ENCODE measurements around the gene OSBPL2.

DNA sequence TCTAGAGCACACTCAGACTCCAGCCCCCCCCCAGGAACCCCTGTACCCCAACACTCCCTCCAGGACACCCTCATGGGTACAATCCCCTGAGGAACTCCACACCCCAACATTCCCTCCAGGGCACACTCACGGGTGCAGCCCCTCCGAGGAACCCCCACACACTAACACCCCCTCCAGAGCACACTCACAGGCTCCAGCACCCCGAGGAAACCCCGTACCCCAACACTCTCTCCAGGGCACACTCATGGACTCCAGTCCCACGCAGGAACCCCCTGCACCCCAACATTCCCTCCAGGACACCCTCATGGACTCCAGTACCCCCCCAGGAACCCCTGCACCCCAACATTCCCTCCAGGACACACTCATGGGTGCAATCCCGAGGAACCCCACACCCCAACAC, 97.2 kb downstream of the OSBPL2 start:
- TF ChIP-seq, protein P1, sequence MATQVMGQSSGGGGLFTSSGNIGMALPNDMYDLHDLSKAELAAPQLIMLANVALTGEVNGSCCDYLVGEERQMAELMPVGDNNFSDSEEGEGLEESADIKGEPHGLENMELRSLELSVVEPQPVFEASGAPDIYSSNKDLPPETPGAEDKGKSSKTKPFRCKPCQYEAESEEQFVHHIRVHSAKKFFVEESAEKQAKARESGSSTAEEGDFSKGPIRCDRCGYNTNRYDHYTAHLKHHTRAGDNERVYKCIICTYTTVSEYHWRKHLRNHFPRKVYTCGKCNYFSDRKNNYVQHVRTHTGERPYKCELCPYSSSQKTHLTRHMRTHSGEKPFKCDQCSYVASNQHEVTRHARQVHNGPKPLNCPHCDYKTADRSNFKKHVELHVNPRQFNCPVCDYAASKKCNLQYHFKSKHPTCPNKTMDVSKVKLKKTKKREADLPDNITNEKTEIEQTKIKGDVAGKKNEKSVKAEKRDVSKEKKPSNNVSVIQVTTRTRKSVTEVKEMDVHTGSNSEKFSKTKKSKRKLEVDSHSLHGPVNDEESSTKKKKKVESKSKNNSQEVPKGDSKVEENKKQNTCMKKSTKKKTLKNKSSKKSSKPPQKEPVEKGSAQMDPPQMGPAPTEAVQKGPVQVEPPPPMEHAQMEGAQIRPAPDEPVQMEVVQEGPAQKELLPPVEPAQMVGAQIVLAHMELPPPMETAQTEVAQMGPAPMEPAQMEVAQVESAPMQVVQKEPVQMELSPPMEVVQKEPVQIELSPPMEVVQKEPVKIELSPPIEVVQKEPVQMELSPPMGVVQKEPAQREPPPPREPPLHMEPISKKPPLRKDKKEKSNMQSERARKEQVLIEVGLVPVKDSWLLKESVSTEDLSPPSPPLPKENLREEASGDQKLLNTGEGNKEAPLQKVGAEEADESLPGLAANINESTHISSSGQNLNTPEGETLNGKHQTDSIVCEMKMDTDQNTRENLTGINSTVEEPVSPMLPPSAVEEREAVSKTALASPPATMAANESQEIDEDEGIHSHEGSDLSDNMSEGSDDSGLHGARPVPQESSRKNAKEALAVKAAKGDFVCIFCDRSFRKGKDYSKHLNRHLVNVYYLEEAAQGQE (IDR thresholded peaks at IDR 0.05) = no peak
- TF ChIP-seq, protein P2, sequence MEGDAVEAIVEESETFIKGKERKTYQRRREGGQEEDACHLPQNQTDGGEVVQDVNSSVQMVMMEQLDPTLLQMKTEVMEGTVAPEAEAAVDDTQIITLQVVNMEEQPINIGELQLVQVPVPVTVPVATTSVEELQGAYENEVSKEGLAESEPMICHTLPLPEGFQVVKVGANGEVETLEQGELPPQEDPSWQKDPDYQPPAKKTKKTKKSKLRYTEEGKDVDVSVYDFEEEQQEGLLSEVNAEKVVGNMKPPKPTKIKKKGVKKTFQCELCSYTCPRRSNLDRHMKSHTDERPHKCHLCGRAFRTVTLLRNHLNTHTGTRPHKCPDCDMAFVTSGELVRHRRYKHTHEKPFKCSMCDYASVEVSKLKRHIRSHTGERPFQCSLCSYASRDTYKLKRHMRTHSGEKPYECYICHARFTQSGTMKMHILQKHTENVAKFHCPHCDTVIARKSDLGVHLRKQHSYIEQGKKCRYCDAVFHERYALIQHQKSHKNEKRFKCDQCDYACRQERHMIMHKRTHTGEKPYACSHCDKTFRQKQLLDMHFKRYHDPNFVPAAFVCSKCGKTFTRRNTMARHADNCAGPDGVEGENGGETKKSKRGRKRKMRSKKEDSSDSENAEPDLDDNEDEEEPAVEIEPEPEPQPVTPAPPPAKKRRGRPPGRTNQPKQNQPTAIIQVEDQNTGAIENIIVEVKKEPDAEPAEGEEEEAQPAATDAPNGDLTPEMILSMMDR (IDR thresholded peaks at IDR 0.05; ENCODE audit: low read depth, low read length, missing input control) = no peak

Data from liver (tissue), 2 donors.